Stimulated activated CD4-positive, alpha-beta T cell treated with anti-CD3 and anti-CD28 coated beads, Interleukin-1b, Interleukin-23, amount 100 ng/mL, for 4 hours (primary cell): ENCODE results near the gene FAM111B.
A peak's percentile ranks its signal among the peaks of the same experiment; 100 is the strongest.
"Not testable (repeated sequence)": the region's sequence is repeated elsewhere in the genome, so short reads cannot be mapped to it uniquely, and the experiment has no call there.

Source experiments
- DNase-seq, 2 donors: peaks; one replicate each; pipeline ENCODE4 v3.0.0-alpha.2; 2020; ENCODE audit warnings: low read depth in 2 of 2

Gene FAM111B

DNA sequence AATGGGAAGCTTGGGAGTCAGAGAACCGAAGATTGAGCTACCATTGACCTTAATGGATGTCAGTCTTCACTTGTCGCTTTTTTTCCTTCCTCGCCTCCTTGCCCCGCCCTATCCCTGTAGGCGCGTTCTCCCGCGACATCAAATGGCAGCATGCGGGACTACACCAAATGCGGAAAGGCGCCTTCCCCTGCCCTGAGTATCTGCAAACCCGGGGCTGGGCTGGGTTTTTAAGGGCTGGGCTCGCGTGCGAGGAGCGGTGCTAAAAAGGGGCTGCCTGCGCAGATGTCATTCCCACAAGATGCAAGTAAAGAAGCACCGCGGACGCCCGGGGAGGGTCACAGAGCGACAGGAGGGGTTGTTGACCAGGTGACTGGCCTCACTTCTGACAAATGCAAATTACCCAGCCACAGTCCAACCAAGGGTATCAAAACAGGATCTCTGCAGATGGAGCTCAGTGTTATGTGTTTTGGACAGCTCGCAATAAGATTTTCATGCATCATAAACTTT, 4.7 kb upstream of the FAM111B start:
- DNase-seq, result peak; percentile 34 to 41

DNA sequence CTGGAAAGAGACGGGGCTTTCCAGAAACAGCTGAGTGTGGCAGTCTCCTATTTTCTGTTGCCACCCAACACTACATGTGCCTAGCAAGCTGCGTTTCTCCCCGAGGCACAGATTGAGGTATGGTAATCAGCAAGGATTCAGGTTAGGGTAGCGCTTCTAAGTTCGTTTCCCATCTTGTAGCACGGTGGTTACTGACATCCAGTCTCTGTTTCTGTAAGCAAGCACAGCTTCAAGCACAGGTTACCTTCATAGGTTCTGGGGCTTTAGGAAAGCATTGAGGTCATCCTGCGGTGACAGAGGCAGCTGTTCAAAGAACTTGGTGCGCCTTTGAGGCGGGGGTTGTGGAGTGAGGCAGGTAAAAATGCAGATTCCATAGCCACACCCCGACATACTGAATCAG, 684 bp downstream of the FAM111B start:
- not testable (repeated sequence) for DNase-seq

DNA sequence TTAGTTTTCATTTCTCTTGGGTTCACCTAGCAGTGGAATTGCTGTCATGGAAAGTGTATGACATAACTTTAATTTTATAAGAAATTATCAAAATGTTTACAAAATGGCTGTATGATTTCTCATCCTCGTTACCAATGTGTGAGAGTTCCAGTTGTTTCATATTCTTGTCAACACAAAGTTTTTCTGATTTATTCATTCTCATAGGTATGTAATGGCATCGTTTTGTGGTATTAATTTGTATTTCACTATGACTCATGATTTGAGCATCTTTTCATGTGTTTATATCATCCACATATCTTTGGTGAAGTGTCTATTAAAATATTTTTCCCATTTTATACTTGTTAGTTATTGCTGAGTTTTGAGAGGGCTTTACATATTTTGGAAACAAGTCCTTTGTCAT, 5.5 kb downstream of the FAM111B start:
- no peak for DNase-seq

DNA sequence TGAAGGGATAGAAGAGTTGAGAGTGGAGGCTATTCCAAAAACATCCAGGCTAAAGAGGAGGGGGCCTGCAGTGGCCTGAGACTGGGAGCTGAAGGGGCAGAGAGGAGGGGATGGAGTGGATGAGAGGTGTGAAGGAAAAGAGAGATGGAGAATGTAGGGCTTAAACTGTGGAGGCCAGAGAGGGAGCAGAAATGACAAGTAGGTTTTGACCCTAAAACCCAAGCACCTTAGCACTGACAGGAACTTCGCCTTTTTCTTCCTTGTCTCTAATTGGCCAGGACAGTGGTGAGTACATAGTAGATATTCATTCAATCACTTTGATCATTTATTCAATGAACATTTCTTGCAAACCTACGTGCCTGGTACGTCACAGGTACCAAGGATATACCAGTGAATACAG, 7.3 kb downstream of the FAM111B start:
- no peak for DNase-seq

DNA sequence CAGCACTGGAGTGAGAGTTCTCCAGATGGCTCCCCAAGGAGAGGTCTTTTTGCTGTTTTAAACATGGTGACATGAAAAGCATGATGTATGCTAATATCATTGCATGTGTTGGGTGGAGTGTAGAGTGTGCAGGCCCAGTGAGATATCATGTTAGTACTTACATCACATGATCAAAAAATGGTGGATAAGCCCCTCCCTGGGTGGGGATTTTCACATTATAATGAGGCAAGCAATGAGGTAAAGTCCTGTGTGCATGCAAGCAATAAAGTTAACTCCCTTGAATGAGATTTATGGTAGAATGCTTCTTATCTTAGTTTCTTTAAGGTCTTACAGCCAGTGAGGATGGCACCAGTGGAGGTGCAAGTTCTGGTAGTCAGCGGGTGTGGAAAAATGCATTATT, 8.5 kb downstream of the FAM111B start:
- no peak for DNase-seq

DNA sequence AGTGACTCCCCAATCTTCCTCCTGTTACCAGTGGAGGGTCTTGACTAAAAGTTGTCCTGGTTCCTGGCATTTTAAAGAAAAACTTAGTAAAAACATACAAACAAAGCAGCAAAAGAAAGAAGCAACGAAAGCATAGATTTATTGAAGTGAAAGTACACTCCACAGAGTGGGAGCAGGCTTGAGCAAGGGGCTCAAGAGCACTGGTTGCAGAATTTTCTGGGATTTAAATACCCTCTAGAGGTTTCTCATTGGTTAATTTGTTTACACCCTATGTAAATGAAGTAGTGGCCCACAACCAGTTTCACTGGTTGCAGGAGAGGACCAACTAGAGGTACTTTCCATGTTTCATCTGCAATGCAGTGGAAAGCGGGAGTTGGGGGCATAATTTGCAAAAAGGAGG, 10.7 kb downstream of the FAM111B start:
- no peak for DNase-seq

DNA sequence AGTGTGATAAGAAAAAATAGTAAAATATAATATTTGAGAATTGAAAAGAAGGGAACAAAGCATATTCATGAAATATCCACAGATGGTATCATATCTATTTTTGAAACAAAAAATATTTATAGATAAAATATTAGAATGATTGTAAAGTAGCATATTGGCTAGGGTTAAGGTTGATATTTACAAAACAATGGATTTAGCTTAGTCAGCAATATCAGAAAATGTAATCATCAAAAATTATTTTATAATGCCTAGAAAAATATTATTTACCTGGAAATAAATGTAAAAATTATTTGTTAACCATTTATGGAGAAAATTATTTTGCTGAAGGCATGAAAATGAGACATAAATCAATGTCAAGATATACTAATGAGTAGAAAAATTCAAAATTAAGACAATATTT, 12.8 kb downstream of the FAM111B start:
- no peak for DNase-seq

DNA sequence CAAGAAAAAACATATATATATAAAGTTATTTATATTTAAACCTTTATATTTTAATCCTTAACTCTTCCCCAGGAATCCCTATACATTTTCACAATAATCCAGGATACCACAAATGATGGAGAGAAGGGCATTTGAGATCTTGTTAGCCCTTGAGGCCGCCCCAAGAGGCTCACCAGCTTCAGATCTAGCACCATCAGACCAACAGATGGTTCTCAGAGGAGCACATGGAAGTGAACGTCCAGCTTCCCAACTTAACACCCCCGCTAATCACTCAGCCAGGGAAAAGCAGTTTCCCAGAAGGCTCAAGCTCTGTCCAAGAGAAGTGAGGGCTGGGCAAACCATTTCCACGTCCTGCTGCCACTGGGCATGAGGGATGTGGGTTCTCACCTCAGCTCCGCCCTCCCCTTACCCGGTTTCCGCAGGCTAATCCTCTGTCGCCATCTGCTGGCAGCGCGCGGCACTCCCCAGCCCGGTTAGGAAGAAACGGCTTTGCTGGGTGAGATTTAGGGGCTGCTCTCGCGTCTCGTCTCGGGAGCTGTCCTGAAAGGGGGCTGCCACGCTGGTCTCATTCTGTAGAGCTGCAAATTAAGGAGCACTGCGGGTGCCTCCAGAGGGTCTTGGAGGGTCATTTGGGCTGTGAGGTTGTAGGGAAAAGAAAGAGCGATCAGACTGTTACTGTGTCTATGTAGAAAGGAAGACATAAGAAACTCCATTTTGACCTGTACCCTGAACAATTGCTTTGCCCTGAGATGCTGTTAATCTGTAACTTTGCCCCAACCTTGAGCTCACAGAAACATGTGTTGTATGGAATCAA, 28.8 kb downstream of the FAM111B start:
- DNase-seq, result peak; percentile 87 to 90

DNA sequence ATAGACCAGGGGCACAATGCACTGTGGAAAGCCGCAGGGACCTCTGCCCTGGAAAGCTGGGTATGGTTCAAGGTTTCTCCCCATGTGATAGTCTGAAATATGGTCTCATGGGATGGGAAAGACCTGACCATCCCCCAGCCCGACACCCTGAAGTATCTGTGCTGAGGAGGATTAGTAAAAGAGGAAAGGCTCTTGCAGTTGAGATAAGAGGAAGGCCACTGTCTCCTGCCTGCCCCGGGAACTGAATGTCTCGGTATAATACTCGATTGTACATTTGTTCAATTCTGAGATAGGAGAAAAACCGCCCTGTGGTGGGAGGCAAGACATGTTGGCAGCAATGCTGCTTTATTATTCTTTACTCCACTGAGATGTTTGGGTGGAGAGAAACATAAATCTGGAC, 29.5 kb downstream of the FAM111B start:
- not testable (repeated sequence) for DNase-seq

DNA sequence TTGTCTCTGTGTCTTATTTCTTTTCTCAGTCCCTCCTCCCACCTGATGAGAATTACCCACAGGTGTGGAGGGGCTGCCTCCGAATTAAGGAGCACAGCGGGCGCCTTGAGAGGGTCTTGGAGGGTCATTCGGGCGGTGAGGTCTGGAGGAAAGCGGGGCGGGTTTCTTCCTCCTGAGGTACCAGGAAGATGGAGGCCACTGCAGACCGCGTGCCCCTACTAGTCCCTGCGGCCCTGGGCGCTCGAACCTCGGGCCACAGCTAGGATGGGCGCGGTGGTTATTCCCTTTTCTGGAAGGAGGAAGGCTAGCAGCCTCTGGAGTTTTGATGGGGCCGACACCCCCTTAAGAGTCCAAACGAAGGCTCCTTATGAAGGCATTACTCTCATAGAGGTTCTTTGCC, 30.2 kb downstream of the FAM111B start:
- no peak for DNase-seq

DNA sequence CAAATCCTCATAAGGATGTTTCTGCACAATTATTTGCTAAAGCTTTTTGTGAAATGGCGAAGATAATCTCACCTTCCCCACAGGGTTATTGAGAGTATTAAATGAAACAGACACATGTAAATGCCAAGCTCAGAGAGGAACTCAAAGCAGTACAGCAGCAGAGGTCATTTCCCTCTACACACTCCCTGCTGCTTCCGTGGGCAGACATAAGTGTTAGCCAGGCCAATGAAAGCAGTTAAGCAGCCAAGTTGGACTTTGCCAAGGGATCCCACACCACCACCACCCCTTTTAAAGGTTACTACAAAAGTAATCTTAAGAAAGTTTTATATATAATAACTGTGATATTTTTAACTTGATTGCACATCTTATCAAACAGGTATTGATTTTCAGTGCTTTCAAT, 31.6 kb downstream of the FAM111B start:
- DNase-seq, result no peak

DNA sequence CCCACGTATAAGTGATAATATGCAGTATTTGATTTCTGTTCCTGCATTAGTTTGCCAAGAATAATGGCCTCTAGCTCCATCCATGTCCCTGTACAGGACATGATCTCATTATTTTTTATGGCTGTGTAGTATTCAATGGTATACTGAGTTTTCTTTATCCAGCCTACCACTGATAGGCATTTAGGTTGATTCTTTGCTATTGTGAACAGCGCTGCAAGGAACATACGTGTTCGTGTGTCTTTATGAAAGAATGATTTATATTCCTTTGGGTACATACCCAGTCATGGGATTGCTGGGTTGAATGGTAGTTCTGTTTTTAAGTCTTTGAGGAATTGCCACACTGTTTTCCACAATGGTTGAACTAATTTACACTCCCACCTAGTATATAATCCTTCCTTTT, 34.2 kb downstream of the FAM111B start:
- no peak for DNase-seq

DNA sequence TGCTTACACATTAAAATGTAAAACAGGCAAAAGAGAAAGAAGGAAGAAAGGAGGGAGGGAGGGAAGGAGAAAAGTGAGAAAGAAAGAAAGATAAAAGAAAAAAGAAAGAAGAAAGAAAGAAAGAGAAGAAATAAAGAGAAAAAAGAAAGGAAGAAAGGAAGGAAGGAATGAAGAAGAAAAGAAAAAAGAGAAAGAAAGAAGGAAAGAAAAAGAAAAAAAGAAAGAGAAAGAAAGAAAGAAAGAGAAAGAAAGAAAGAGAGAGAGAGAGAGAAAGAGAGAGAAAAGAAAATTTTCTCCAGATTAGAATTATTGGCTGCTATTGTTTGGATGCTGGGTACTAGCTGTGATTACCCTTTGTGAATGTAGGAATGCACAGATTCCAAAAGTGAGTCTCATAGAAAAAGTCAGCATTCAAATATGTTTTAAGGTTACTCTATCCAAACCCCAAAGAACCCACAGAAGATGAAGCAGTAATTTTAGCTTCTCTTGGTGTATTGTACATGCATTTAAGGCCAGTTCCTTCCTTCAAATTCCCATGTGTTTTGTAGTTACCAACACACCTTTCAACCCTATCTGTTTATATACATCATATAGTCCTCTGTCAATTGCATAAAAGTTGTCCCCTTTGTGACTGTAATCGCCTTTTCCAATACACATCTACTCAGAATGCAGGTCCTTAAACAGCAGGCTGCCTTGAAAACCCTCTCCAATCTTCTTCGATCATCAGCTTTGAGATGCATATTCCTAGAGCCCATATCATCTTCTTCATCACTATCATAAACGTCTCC, 34.8 kb downstream of the FAM111B start:
- DNase-seq, result no peak

DNA sequence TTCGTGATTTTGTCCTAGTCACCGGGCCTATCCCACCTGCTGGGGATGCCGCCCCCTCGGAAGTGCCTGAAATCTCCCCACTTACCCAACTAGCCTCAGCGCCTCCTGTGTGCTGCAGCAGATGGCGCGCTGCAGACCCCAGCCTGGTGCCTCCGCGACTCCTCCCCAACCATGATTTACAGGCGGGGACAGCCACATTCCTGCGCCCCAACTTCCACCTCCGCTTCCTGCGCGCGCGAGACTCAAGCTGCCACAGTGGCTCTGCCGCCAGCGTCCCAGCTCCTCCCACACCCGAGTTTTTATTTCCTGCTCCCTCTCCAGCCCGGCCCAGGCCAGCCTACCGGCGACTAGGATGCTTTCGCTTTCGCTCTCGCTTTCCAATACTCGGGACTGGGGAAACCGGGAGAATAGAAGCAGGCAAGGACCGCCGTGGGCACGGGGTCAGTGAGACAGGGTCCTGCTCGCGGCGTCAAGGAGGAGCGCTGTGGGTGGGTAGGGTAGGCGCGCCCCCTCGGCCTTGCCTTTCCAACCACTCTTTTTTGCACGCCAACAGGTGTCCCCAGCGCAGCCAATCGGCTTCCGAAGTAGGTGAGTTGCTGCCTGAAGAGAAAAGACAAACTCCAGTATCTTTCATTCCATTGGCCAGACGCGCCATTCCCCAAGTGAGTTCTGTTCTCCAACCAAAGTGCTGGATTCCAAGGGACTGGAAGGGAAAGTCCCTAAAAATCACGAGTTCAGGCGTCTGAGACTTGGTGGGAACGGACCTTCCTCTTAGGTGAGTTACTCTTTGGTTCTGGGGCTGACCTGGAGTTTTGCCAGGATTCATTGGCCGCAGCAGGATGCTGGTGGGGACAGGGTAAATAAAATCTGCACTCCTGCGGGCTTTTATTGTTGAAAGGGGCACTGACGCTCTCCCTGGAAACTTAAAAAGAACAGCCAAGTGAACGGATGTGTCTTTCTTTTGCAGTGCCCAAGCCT, 35.8 kb downstream of the FAM111B start, which contains the start of gene FAM111A:
Gene FAM111A (plus strand): TSS at position 327 of the 978 bp plus-strand sequence. CDS start 6,017 bp downstream, outside the sequence.
- peak; percentile 56 to 70 for DNase-seq

DNA sequence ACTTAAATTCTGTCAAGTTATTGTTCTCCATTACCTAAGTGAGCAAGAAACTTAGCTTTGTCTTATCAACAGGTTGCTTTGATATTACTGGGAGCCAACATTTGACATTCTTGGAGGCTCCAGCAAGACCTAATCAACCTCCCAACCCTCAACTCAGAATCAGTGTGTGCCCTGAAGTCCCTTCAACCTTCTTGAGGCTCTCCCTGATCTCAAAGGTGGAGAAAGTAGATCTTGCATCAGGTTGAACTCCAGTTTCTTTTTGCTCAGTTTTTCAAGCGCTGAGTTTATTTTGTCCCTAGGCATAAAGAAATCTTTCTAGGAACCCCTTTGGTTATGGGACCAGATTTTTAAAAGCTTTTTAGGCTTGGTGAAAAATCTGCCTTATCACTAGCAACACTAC, 37.1 kb downstream of the FAM111B start:
- no peak for DNase-seq

DNA sequence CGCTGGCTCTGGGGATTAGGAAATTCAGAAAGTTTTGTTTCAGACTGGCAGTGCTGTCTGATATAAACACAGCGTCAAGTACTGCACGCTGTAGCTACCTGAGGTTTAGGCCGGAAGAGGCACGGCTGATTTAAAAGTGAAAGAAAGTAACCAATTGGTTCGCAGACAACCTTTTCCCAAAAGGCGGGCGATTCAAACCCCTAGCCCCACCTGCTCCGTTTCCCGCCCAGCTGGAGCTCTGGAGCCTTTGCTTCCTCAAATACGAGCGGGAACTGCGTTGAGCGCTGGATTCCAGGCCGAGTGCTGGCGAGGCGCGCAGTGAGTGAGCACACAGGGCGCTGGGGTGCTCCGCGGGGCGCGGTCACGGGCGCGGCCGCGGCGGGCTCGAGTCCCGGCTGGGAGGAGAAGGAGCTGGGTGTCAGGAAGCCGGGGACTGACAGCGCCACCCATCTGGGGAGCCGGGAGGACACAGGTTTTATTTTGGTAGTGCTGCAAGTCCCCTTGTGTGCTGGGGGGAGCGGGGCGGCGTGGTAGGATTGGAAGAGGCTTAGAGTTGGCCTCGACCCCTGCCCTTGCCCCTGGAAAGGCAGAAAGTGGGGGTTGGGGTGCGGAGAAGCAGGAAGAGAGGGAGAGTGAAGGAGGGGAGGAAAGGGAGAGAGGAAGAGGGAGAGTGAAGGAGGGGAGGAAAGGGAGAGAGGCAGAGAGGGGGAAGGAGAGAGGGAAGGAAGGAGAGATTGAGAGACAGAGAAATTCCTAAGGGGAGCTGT, 37.7 kb downstream of the FAM111B start:
- peak; percentile 39 to 49 for DNase-seq

DNA sequence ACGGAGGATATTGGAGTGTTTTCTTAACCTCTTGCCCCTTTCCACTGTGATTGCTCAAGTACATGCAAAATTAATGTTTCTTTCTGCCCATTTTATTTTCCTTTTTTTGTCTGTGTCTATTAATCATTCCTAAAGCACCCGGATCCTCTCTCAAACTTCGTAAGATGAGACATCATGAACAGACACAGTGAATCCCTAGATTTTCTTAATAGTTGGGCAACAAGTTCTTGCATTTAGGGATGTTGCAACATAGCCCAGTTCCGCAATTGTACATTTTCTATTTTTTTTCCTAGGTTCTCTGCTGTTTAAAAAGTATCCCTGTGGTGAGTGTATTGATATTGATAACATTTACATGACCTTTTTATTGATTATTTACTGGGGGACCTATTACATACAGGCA, 38.5 kb downstream of the FAM111B start:
- DNase-seq, result no peak

DNA sequence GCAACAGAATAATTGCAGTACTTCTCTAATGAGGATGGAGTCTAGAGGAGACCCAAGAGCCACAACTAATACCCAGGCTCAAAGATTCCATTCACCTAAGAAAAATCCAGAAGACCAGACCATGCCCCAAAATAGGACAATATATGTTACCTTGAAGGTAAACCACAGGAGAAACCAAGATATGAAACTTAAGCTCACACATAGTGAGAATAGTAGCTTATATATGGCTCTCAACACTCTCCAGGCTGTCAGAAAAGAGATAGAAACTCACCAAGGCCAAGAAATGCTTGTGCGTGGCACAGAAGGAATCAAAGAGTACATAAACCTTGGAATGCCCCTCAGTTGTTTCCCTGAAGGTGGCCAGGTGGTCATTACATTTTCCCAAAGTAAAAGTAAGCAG, 44.7 kb downstream of the FAM111B start:
- no peak for DNase-seq

DNA sequence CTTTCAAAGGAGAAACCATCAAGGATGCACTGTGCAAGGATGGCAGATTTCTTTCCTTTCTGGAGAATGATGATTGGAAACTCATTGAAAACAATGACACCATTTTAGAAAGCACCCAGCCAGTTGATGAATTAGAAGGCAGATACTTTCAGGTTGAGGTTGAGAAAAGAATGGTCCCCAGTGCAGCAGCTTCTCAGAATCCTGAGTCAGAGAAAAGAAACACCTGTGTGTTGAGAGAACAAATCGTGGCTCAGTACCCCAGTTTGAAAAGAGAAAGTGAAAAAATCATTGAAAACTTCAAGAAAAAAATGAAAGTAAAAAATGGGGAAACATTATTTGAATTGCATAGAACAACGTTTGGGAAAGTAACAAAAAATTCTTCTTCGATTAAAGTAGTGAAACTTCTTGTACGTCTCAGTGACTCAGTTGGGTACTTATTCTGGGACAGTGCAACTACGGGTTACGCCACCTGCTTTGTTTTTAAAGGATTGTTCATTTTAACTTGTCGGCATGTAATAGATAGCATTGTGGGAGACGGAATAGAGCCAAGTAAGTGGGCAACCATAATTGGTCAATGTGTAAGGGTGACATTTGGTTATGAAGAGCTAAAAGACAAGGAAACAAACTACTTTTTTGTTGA, 45.4 kb downstream of the FAM111B start:
- no peak for DNase-seq

DNA sequence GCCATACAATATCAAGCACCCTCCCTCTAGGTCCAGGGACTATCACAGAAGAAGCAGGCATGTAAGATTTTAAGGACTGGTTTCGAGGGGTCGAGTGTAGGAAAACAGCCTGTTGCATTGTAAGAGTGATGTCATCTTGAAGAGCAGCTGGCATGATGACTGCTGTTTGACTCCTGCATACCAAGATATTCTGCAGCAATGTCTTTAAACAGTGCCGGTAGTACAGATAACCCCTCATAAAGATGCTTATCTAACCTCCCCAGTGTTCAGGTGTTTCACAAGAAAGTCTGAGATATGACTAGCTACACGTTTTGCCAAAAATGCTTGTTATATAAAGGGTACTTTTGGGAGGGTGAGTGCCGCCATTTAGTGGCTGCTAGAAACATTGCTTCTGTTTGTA, 47.6 kb downstream of the FAM111B start:
- DNase-seq, result no peak
